HepG2 (cell line): ENCODE data around the gene PNRC1. TPM values are rescaled to one million over a fixed set of nuclear protein-coding genes. Genes with fewer than 3 reads are reported as not detected.

Experiments used
- EHMT2 ChIP-seq: fragments of 200-600 bp; sonication (generic); IDR thresholded peaks from 2 replicates; pipeline ENCODE4 v1.7.0; 2017; ENCODE audit warnings: antibody characterized with exemption, low read depth, low read length, borderline replicate concordance
- KDM5B ChIP-seq: sonication (generic); formaldehyde crosslinking; IDR thresholded peaks from 2 replicates; pipeline ENCODE4 v1.4.0; 2020; ENCODE audit warnings: missing genetic modification reagents, mild to moderate bottlenecking, borderline replicate concordance
- NFIC ChIP-seq: IDR thresholded peaks from 2 replicates; pipeline ENCODE4 v1.6.1; 2012; ENCODE audit warnings: mild to moderate bottlenecking, low read length, inconsistent platforms
- SIX4 ChIP-seq: sonication (generic); formaldehyde crosslinking; IDR thresholded peaks from 2 replicates; pipeline ENCODE4 v1.4.0; 2020; ENCODE audit warnings: missing genetic modification reagents
- ZMYM4 ChIP-seq: sonication (generic); formaldehyde crosslinking; IDR thresholded peaks from 2 replicates; pipeline ENCODE4 v1.8.1; 2023; ENCODE audit warnings: mild to moderate bottlenecking, missing genetic modification reagents
- ZNF317 ChIP-seq: sonication (generic); formaldehyde crosslinking; IDR thresholded peaks from 2 replicates; pipeline ENCODE4 v1.5.0; 2020; ENCODE audit warnings: mild to moderate bottlenecking, missing genetic modification reagents
- ZNF331 ChIP-seq: sonication (generic); formaldehyde crosslinking; IDR thresholded peaks from 2 replicates; pipeline ENCODE4 v1.4.0; 2020; ENCODE audit warnings: missing genetic modification reagents
- ZNF333 ChIP-seq: sonication (generic); formaldehyde crosslinking; IDR thresholded peaks from 2 replicates; pipeline ENCODE4 v1.4.0; 2020; ENCODE audit warnings: mild to moderate bottlenecking, missing genetic modification reagents, borderline replicate concordance
- ZNF776 ChIP-seq: sonication (generic); formaldehyde crosslinking; IDR thresholded peaks from 2 replicates; pipeline ENCODE4 v1.4.0; 2020; ENCODE audit warnings: mild to moderate bottlenecking, missing genetic modification reagents
- ZSCAN20 ChIP-seq: sonication (generic); formaldehyde crosslinking; IDR thresholded peaks from 2 replicates; pipeline ENCODE4 v1.4.0; 2020; ENCODE audit warnings: missing genetic modification reagents, mild to moderate bottlenecking, borderline replicate concordance
- polyA plus RNA-seq, 8 experiments: library from polyadenylated mRNA; depleted of rRNA in 3 of 8; stranded (reverse) in 7 of 8; unstranded in 1 of 8; fragments of >200 nt; fragmentation: Illumina TruSeq in 4 of 8; extraction: Trizol in 4 of 8; gene quantifications; 2 replicates each; pipeline versions ENCODE4 v1.2.1 to v1.2.3, GENCODE V29; 2011 to 2016; ENCODE audit warnings: low read depth in 4 of 8, missing spikeins in 1 of 8, mixed read lengths in 1 of 8; ENCODE audit not compliant: insufficient read depth in 1 of 8
- total RNA-seq, 5 experiments: library from RNA; depleted of rRNA; stranded (reverse); fragments of >200 nt; fragmentation: Illumina TruSeq; extraction: Trizol; gene quantifications; 2 replicates each; pipeline ENCODE4 v1.2.3, GENCODE V29; 2016; ENCODE audit warnings: low read depth in 1 of 5
- TF ChIP-seq, protein P1 (sequence below): IDR thresholded peaks from 2 replicates; pipeline ENCODE4 v1.4.0; 2020; ENCODE audit warnings: mild to moderate bottlenecking, missing genetic modification reagents
- TF ChIP-seq, protein P2 (sequence below): IDR thresholded peaks from 2 replicates; pipeline ENCODE4 v1.6.1; 2018; ENCODE audit warnings: missing genetic modification reagents, mild to moderate bottlenecking, missing compliant biosample characterization
- TF ChIP-seq, protein P3 (sequence below): sonication (generic); formaldehyde crosslinking; IDR thresholded peaks from 2 replicates; pipeline ENCODE4 v1.5.1; 2020; ENCODE audit warnings: missing genetic modification reagents, mild to moderate bottlenecking, borderline replicate concordance
- TF ChIP-seq, protein P4 (sequence below): sonication (generic); formaldehyde crosslinking; IDR thresholded peaks from 2 replicates; pipeline ENCODE4 v1.8.0; 2022; ENCODE audit warnings: missing genetic modification reagents, mild to moderate bottlenecking, inconsistent platforms, borderline replicate concordance
- TF ChIP-seq, protein P5 (sequence below): sonication (generic); formaldehyde crosslinking; IDR thresholded peaks from 2 replicates; pipeline ENCODE4 v1.4.0; 2020; ENCODE audit warnings: missing genetic modification reagents
- TF ChIP-seq, protein P6 (sequence below): sonication (generic); formaldehyde crosslinking; IDR thresholded peaks from 2 replicates; pipeline ENCODE4 v1.4.0; 2020; ENCODE audit warnings: missing genetic modification reagents, borderline replicate concordance

The PNRC1 gene
- total and polyA plus RNA-seq, 2 of the 13 experiments (the other 11 are each of a cell fraction or from before 2014, with no cell fraction given) = 17.6 to 36.0 TPM

DNA sequence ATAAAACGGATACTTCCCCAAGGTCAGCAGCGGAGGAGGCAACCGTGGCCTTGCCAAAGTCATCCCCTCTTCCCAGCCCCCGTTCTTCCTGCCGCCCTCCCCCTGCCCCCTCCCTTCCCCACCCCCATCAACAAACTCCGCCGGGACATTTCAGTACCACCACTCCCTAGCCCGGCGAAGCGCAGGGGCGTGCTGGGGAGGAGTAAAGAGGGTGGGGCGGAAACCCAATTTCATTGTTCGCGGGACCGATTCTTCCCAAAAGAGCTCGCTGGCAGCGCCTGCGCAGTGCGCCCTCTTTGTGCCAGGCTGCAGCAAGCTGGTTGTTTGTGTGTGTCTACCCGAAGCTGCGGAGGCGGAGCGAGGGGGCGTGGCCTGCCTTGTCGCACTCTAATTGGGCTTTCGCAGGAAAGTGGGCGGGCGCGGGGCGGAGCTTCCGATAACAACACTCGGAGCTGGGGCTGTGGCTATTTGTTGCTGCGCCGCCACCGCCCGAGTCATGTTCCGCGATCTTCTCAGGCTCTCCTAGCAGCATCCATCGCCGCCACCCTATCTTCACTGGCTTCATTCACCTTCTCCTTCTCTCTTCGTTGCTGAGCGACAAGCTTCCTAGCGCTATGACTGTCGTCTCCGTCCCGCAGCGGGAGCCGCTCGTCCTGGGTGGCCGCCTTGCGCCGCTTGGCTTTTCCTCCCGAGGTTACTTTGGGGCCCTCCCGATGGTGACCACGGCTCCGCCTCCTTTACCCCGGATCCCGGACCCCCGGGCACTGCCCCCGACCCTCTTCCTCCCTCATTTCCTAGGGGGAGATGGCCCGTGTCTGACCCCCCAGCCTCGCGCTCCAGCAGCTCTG, at the start of gene PNRC1 (continued):
- TF ChIP-seq, protein P1, sequence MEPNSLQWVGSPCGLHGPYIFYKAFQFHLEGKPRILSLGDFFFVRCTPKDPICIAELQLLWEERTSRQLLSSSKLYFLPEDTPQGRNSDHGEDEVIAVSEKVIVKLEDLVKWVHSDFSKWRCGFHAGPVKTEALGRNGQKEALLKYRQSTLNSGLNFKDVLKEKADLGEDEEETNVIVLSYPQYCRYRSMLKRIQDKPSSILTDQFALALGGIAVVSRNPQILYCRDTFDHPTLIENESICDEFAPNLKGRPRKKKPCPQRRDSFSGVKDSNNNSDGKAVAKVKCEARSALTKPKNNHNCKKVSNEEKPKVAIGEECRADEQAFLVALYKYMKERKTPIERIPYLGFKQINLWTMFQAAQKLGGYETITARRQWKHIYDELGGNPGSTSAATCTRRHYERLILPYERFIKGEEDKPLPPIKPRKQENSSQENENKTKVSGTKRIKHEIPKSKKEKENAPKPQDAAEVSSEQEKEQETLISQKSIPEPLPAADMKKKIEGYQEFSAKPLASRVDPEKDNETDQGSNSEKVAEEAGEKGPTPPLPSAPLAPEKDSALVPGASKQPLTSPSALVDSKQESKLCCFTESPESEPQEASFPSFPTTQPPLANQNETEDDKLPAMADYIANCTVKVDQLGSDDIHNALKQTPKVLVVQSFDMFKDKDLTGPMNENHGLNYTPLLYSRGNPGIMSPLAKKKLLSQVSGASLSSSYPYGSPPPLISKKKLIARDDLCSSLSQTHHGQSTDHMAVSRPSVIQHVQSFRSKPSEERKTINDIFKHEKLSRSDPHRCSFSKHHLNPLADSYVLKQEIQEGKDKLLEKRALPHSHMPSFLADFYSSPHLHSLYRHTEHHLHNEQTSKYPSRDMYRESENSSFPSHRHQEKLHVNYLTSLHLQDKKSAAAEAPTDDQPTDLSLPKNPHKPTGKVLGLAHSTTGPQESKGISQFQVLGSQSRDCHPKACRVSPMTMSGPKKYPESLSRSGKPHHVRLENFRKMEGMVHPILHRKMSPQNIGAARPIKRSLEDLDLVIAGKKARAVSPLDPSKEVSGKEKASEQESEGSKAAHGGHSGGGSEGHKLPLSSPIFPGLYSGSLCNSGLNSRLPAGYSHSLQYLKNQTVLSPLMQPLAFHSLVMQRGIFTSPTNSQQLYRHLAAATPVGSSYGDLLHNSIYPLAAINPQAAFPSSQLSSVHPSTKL (CRISPR knock-in tag) = peak; percentile 40; the same call in 1 of the 2 replicates
- TF ChIP-seq ZSCAN20 (peak; percentile 67; the same call in 1 of the 2 replicates), KDM5B (CRISPR knock-in tag) (peak; percentile 93; the same call in 1 of the 2 replicates), ZNF776 (CRISPR knock-in tag) (peak; percentile 28; the same call in 1 of the 2 replicates), ZNF317 (CRISPR knock-in tag) (peak; percentile 85; the same call in 1 of the 2 replicates), NFIC (no peak), ZNF333 (CRISPR knock-in tag) (peak; percentile 84; the same call in 1 of the 2 replicates), ZMYM4 (CRISPR knock-in tag) (peak; percentile 72; the same call in 1 of the 2 replicates), EHMT2 (no peak), SIX4 (CRISPR knock-in tag) (no peak), ZNF331 (CRISPR knock-in tag) (peak; percentile 65; the same call in 1 of the 2 replicates)
- TF ChIP-seq, protein P2, sequence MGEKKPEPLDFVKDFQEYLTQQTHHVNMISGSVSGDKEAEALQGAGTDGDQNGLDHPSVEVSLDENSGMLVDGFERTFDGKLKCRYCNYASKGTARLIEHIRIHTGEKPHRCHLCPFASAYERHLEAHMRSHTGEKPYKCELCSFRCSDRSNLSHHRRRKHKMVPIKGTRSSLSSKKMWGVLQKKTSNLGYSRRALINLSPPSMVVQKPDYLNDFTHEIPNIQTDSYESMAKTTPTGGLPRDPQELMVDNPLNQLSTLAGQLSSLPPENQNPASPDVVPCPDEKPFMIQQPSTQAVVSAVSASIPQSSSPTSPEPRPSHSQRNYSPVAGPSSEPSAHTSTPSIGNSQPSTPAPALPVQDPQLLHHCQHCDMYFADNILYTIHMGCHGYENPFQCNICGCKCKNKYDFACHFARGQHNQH (CRISPR knock-in tag) = peak; percentile 68
- TF ChIP-seq, protein P3, sequence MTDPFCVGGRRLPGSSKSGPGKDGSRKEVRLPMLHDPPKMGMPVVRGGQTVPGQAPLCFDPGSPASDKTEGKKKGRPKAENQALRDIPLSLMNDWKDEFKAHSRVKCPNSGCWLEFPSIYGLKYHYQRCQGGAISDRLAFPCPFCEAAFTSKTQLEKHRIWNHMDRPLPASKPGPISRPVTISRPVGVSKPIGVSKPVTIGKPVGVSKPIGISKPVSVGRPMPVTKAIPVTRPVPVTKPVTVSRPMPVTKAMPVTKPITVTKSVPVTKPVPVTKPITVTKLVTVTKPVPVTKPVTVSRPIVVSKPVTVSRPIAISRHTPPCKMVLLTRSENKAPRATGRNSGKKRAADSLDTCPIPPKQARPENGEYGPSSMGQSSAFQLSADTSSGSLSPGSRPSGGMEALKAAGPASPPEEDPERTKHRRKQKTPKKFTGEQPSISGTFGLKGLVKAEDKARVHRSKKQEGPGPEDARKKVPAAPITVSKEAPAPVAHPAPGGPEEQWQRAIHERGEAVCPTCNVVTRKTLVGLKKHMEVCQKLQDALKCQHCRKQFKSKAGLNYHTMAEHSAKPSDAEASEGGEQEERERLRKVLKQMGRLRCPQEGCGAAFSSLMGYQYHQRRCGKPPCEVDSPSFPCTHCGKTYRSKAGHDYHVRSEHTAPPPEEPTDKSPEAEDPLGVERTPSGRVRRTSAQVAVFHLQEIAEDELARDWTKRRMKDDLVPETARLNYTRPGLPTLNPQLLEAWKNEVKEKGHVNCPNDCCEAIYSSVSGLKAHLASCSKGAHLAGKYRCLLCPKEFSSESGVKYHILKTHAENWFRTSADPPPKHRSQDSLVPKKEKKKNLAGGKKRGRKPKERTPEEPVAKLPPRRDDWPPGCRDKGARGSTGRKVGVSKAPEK = no peak
- TF ChIP-seq, protein P4, sequence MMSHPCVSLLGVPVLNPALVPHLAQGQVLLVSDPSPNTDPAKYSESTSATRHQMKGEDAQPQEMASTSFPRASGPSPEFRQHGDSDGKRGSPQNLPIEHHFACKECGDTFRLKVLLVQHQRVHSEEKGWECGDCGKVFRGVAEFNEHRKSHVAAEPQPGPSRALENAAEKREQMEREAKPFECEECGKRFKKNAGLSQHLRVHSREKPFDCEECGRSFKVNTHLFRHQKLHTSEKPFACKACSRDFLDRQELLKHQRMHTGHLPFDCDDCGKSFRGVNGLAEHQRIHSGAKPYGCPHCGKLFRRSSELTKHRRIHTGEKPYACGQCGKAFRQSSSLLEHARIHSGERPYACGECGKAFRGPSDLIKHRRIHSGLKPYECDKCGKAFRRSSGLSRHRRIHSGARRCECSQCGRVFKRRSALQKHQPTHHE (CRISPR knock-in tag) = peak; percentile 58; the same call in 1 of the 2 replicates
- TF ChIP-seq, protein P5, sequence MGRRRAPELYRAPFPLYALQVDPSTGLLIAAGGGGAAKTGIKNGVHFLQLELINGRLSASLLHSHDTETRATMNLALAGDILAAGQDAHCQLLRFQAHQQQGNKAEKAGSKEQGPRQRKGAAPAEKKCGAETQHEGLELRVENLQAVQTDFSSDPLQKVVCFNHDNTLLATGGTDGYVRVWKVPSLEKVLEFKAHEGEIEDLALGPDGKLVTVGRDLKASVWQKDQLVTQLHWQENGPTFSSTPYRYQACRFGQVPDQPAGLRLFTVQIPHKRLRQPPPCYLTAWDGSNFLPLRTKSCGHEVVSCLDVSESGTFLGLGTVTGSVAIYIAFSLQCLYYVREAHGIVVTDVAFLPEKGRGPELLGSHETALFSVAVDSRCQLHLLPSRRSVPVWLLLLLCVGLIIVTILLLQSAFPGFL (CRISPR knock-in tag) = no peak
- TF ChIP-seq, protein P6, sequence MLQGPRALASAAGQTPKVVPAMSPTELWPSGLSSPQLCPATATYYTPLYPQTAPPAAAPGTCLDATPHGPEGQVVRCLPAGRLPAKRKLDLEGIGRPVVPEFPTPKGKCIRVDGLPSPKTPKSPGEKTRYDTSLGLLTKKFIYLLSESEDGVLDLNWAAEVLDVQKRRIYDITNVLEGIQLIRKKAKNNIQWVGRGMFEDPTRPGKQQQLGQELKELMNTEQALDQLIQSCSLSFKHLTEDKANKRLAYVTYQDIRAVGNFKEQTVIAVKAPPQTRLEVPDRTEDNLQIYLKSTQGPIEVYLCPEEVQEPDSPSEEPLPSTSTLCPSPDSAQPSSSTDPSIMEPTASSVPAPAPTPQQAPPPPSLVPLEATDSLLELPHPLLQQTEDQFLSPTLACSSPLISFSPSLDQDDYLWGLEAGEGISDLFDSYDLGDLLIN = no peak
